GM21717 (cell line): ENCODE results near the gene MSI2.
"Not testable (repeated sequence)": the region's sequence is repeated elsewhere in the genome, so short reads cannot be mapped to it uniquely, and the experiment has no call there.

Experiments
- ATAC-seq: cut with Tn5 transposase; IDR thresholded peaks from one replicate; pipeline ENCODE4 v1.9.1; 2021; ENCODE audit warnings: mild to moderate bottlenecking, moderate library complexity; ENCODE audit not compliant: unreplicated experiment

The MSI2 gene

GRCh38 chr17:57288773-57289121 lies 32.4 kb downstream of the MSI2 start:
- no peak for ATAC-seq

- no peak for ATAC-seq
Measured at GRCh38 chr17:57289130-57289529, 32.8 kb downstream of the MSI2 start.

- no peak for ATAC-seq
Measured at GRCh38 chr17:57289613-57290012, 33.3 kb downstream of the MSI2 start.

GRCh38 chr17:57290981-57291380 lies 34.7 kb downstream of the MSI2 start:
- ATAC-seq = no peak

GRCh38 chr17:57292091-57292490 lies 35.8 kb downstream of the MSI2 start:
- no peak for ATAC-seq

GRCh38 chr17:57293077-57293476 lies 36.8 kb downstream of the MSI2 start:
- no peak for ATAC-seq

GRCh38 chr17:57294101-57294500 lies 37.8 kb downstream of the MSI2 start:
- ATAC-seq = no peak

GRCh38 chr17:57294629-57295501 lies 38.5 kb downstream of the MSI2 start:
- no peak for ATAC-seq

GRCh38 chr17:57295526-57296023 lies 39.3 kb downstream of the MSI2 start:
- no peak for ATAC-seq

GRCh38 chr17:57296231-57296630 lies 39.9 kb downstream of the MSI2 start:
- ATAC-seq = no peak

GRCh38 chr17:57299176-57299575 lies 42.9 kb downstream of the MSI2 start:
- ATAC-seq = no peak

GRCh38 chr17:57300592-57300991 lies 44.3 kb downstream of the MSI2 start:
- not testable (repeated sequence) for ATAC-seq

GRCh38 chr17:57302690-57303465 lies 46.6 kb downstream of the MSI2 start:
- no peak for ATAC-seq

GRCh38 chr17:57305144-57305728 lies 48.9 kb downstream of the MSI2 start:
- ATAC-seq = no peak

GRCh38 chr17:57305908-57306504 lies 49.7 kb downstream of the MSI2 start:
- no peak for ATAC-seq

- no peak for ATAC-seq
Measured at GRCh38 chr17:57308543-57309186, 52.3 kb downstream of the MSI2 start.

GRCh38 chr17:57309479-57309878 lies 53.2 kb downstream of the MSI2 start:
- no peak for ATAC-seq

- ATAC-seq = no peak
Measured at GRCh38 chr17:57311281-57312216, 55.2 kb downstream of the MSI2 start.

- ATAC-seq = no peak
Measured at GRCh38 chr17:57312242-57312641, 55.9 kb downstream of the MSI2 start.
